ENCODE results near the gene PCDH12. TPM values are rescaled to one million over a fixed set of nuclear protein-coding genes. Genes with fewer than 3 reads are reported as not detected.

Gene PCDH12
- polyA plus RNA-seq, 1 donor (not counting 4 experiments of a cell fraction or from before 2014, with no cell fraction given) = 0.01 TPM

DNA sequence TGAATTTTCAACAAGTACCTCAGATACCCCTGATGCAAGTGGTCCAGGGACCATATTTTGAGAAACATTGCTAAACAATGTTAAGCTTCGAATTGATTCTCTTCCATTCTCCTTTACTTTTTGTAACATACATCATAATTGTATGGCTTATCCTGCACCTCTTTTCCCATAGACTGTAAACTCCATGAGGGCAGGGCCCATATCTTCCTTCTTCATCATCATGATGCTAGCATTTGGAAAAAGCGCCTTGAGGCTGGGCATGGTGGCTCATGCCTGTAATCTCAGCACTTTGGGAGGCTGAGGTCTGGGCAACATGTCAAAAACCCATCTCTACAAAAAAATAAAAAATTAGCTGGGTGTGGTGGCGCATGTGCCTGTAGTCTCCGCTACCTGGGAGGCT lies 48.8 kb downstream of the PCDH12 start:
- Histone ChIP-seq H3K4me3 (ENCODE audit: control insufficient read depth in 2 of 3, extremely low read depth in 1 of 3, insufficient read depth in 2 of 3, low read depth in 1 of 3, low read length in 3 of 3) (no peak overlapping the region), H3K9ac (ENCODE audit: control insufficient read depth, extremely low read depth, insufficient read depth, low read length) (no peak overlapping the region), H3K4me1 (ENCODE audit: control insufficient read depth, extremely low read depth, insufficient read depth, low read length) (peaks cover 8% of the 10 kb centered on the region), H4K20me1 (ENCODE audit: control insufficient read depth, extremely low read depth, insufficient read depth, low read length) (no peaks in the 10 kb centered on the region), H2AFZ (ENCODE audit: control insufficient read depth, low read length) (no peak overlapping the region), H3K36me3 (ENCODE audit: control insufficient read depth in 2 of 2, extremely low read depth in 1 of 2, insufficient read depth in 2 of 2, low read length in 2 of 2) (no peaks in the 10 kb centered on the region), H3K9me1 (ENCODE audit: control insufficient read depth, extremely low read depth, insufficient read depth, low read length) (no peaks in the 10 kb centered on the region), H3K9me3 (ENCODE audit: control insufficient read depth, low read depth, low read length) (no peaks in the 10 kb centered on the region), H3K4me2 (ENCODE audit: control insufficient read depth, extremely low read depth, insufficient read depth, low read depth, low read length) (no peak overlapping the region), H3K27ac (ENCODE audit: control insufficient read depth, insufficient read depth, low read length) (no peak overlapping the region), H3K79me2 (ENCODE audit: control insufficient read depth, insufficient read depth, low read length) (no peaks in the 10 kb centered on the region), H3K27me3 (ENCODE audit: control insufficient read depth, extremely low read depth, insufficient read depth, low read length) (peaks cover 7% of the 10 kb centered on the region)
- DNase-seq (ENCODE audit: low read depth, low spot score) = no peak
- no peak for FAIRE-seq
- dilution Hi-C loops (cut with MboI; ENCODE audit: extremely low pct_ligation_motif_present, low sequenced_read_pairs) = no loop called here
- TF ChIP-seq EZH2 (IDR thresholded peaks at IDR 0.05; ENCODE audit: low read length) = no peak
- TF ChIP-seq, protein P1, sequence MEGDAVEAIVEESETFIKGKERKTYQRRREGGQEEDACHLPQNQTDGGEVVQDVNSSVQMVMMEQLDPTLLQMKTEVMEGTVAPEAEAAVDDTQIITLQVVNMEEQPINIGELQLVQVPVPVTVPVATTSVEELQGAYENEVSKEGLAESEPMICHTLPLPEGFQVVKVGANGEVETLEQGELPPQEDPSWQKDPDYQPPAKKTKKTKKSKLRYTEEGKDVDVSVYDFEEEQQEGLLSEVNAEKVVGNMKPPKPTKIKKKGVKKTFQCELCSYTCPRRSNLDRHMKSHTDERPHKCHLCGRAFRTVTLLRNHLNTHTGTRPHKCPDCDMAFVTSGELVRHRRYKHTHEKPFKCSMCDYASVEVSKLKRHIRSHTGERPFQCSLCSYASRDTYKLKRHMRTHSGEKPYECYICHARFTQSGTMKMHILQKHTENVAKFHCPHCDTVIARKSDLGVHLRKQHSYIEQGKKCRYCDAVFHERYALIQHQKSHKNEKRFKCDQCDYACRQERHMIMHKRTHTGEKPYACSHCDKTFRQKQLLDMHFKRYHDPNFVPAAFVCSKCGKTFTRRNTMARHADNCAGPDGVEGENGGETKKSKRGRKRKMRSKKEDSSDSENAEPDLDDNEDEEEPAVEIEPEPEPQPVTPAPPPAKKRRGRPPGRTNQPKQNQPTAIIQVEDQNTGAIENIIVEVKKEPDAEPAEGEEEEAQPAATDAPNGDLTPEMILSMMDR (optimal IDR thresholded peaks at IDR 0.05 in 1 of 3, IDR thresholded peaks at IDR 0.05 in 1 of 3, conservative IDR thresholded peaks at IDR 0.05 in 1 of 3; ENCODE audit: extremely low read depth in 1 of 3, insufficient read depth in 2 of 3, low read length in 3 of 3) = no peak

DNA sequence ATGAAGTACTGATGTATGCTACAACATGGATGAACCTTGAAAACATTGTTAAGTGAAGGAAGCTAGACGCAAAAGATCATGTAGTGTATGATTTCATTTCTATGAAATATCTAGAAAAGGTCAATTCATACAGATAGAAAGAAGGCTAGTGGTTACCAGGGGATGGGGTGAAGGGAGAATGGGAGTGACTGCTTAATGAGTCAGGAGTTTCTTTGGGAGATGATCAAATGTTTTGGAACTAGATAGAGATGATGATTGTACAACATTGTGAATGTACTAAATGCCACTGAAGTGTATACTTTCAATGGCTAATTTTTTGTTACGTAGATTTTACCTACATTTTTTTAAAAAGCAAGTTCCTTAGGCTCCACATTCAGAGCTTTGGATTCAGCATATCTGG lies 49.2 kb downstream of the PCDH12 start:
- DNase-seq (ENCODE audit: low read depth, low spot score) = no peak
- dilution Hi-C loops (cut with MboI; ENCODE audit: extremely low pct_ligation_motif_present, low sequenced_read_pairs) = no loop called here

More for the DNA sequence above, 49.2 kb downstream of the PCDH12 start:
- no peaks in the 10 kb centered on the region for H3K9me3 ChIP-seq (ENCODE audit: control insufficient read depth, low read depth, low read length)
- no peak overlapping the region for H3K4me3 ChIP-seq (ENCODE audit: control insufficient read depth in 2 of 3, extremely low read depth in 1 of 3, insufficient read depth in 2 of 3, low read depth in 1 of 3, low read length in 3 of 3)
- no peaks in the 10 kb centered on the region for H3K36me3 ChIP-seq (ENCODE audit: control insufficient read depth in 2 of 2, extremely low read depth in 1 of 2, insufficient read depth in 2 of 2, low read length in 2 of 2)
- no peaks in the 10 kb centered on the region for H4K20me1 ChIP-seq (ENCODE audit: control insufficient read depth, extremely low read depth, insufficient read depth, low read length)
- peak; percentile 71 for FAIRE-seq
- no peaks in the 10 kb centered on the region for H3K9me1 ChIP-seq (ENCODE audit: control insufficient read depth, extremely low read depth, insufficient read depth, low read length)
- H3K79me2 ChIP-seq (ENCODE audit: control insufficient read depth, insufficient read depth, low read length) = no peaks in the 10 kb centered on the region
- H2AFZ ChIP-seq (ENCODE audit: control insufficient read depth, low read length) = no peak overlapping the region
- no peak overlapping the region for H3K9ac ChIP-seq (ENCODE audit: control insufficient read depth, extremely low read depth, insufficient read depth, low read length)
- TF ChIP-seq, protein P1 (optimal IDR thresholded peaks at IDR 0.05 in 1 of 3, IDR thresholded peaks at IDR 0.05 in 1 of 3, conservative IDR thresholded peaks at IDR 0.05 in 1 of 3; ENCODE audit: extremely low read depth in 1 of 3, insufficient read depth in 2 of 3, low read length in 3 of 3) = no peak
- no peak for TF ChIP-seq EZH2 (IDR thresholded peaks at IDR 0.05; ENCODE audit: low read length)
- peaks cover 8% of the 10 kb centered on the region for H3K4me1 ChIP-seq (ENCODE audit: control insufficient read depth, extremely low read depth, insufficient read depth, low read length)
- H3K27me3 ChIP-seq (ENCODE audit: control insufficient read depth, extremely low read depth, insufficient read depth, low read length) = peaks cover 3% of the 10 kb centered on the region
- H3K4me2 ChIP-seq (ENCODE audit: control insufficient read depth, extremely low read depth, insufficient read depth, low read depth, low read length) = no peak overlapping the region
- no peak overlapping the region for H3K27ac ChIP-seq (ENCODE audit: control insufficient read depth, insufficient read depth, low read length)

Data from keratinocyte (primary cell).